Measurements from ENCODE around the gene ZNF668. TPM values are rescaled to one million over a fixed set of nuclear protein-coding genes. Genes with fewer than 3 reads are reported as not detected.
A peak's percentile ranks its signal among the peaks of the same experiment; 100 is the strongest.

Gene ZNF668
- total and polyA plus RNA-seq, 2 of the 13 experiments (the other 11 are each of a cell fraction or from before 2014, with no cell fraction given): 3.8 to 9.8 TPM

DNA sequence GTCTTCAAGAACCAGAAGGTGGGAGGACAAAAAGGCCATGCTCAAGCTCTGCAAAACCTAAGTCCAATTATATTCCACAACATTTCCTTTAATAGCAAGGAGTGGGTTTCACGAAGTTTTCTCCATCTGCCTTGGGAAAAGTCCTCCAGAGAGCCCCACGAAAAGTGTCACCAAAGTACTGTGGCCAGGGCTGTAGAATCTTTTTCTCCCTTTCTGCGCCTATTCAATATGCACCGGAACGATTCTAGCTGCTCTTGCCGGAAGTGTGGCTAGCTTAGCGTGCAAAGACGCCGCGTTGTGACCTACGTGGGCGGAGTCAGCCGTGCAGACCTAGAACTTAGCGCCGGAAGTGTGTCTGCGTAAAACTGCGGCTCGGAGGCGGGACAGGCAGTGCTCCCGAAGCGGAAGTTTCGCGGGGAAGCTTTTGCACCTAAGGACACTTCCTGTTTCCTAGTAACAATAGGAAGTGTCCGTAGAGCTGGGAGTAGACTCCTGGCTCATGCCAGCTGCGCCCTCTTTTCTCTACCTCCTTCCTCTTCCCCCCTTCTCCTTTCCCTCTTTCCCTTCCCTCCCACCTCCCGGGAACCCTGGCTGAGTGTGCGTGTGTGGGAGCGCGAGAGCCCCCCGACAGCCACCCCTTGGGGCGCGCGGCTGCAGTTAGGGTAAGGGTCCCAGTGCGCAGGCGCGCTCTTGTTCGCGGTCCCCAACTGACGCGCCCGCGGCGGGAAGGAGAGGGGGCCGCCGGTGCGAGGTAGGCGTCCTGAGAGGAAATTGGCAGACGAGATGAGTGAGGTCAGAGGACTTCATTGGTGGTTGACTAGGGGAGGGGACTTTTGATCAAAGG is at the start of gene ZNF668, which contains the start of gene ZNF646 (continued):
- peak; percentile 71 for TF ChIP-seq CCAR2 (optimal IDR thresholded peaks at IDR 0.05; ENCODE audit: low read depth, low read length)
- TF ChIP-seq HNF4G (IDR thresholded peaks at IDR 0.05; ENCODE audit: borderline replicate concordance, low read depth, low read length): peak; percentile 62; the same call in 1 of the 2 replicates
- no peak for TF ChIP-seq HNF4G (CRISPR knock-in tag; IDR thresholded peaks at IDR 0.05; ENCODE audit: borderline replicate concordance, low read depth)
- TF ChIP-seq, protein P1, sequence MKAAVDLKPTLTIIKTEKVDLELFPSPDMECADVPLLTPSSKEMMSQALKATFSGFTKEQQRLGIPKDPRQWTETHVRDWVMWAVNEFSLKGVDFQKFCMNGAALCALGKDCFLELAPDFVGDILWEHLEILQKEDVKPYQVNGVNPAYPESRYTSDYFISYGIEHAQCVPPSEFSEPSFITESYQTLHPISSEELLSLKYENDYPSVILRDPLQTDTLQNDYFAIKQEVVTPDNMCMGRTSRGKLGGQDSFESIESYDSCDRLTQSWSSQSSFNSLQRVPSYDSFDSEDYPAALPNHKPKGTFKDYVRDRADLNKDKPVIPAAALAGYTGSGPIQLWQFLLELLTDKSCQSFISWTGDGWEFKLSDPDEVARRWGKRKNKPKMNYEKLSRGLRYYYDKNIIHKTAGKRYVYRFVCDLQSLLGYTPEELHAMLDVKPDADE (CRISPR knock-in tag; IDR thresholded peaks at IDR 0.05): 0 out of 2 replicates have a peak, but pooled peaks have one; percentile 49
- TF ChIP-seq HNRNPLL (IDR thresholded peaks at IDR 0.05; ENCODE audit: low read depth, low read length, poor library complexity, severe bottlenecking): peak; percentile 90
- no peak for TF ChIP-seq ZNF329 (CRISPR knock-in tag; IDR thresholded peaks at IDR 0.05; ENCODE audit: low read depth)
- no peak; the same call in 1 of the 2 replicates for TF ChIP-seq EED (CRISPR knock-in tag; IDR thresholded peaks at IDR 0.05)
- TF ChIP-seq GZF1 (CRISPR knock-in tag; IDR thresholded peaks at IDR 0.05): no peak; the same call in 1 of the 2 replicates
- TF ChIP-seq, protein P2, sequence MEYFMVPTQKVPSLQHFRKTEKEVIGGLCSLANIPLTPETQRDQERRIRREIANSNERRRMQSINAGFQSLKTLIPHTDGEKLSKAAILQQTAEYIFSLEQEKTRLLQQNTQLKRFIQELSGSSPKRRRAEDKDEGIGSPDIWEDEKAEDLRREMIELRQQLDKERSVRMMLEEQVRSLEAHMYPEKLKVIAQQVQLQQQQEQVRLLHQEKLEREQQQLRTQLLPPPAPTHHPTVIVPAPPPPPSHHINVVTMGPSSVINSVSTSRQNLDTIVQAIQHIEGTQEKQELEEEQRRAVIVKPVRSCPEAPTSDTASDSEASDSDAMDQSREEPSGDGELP (IDR thresholded peaks at IDR 0.05; ENCODE audit: borderline replicate concordance, low read depth): no peak
- TF ChIP-seq ZNF616 (CRISPR knock-in tag; IDR thresholded peaks at IDR 0.05; ENCODE audit: low read depth): no peak
- TF ChIP-seq ZNF326 (CRISPR knock-in tag; IDR thresholded peaks at IDR 0.05; ENCODE audit: borderline replicate concordance): no peak
- TF ChIP-seq, protein P3, sequence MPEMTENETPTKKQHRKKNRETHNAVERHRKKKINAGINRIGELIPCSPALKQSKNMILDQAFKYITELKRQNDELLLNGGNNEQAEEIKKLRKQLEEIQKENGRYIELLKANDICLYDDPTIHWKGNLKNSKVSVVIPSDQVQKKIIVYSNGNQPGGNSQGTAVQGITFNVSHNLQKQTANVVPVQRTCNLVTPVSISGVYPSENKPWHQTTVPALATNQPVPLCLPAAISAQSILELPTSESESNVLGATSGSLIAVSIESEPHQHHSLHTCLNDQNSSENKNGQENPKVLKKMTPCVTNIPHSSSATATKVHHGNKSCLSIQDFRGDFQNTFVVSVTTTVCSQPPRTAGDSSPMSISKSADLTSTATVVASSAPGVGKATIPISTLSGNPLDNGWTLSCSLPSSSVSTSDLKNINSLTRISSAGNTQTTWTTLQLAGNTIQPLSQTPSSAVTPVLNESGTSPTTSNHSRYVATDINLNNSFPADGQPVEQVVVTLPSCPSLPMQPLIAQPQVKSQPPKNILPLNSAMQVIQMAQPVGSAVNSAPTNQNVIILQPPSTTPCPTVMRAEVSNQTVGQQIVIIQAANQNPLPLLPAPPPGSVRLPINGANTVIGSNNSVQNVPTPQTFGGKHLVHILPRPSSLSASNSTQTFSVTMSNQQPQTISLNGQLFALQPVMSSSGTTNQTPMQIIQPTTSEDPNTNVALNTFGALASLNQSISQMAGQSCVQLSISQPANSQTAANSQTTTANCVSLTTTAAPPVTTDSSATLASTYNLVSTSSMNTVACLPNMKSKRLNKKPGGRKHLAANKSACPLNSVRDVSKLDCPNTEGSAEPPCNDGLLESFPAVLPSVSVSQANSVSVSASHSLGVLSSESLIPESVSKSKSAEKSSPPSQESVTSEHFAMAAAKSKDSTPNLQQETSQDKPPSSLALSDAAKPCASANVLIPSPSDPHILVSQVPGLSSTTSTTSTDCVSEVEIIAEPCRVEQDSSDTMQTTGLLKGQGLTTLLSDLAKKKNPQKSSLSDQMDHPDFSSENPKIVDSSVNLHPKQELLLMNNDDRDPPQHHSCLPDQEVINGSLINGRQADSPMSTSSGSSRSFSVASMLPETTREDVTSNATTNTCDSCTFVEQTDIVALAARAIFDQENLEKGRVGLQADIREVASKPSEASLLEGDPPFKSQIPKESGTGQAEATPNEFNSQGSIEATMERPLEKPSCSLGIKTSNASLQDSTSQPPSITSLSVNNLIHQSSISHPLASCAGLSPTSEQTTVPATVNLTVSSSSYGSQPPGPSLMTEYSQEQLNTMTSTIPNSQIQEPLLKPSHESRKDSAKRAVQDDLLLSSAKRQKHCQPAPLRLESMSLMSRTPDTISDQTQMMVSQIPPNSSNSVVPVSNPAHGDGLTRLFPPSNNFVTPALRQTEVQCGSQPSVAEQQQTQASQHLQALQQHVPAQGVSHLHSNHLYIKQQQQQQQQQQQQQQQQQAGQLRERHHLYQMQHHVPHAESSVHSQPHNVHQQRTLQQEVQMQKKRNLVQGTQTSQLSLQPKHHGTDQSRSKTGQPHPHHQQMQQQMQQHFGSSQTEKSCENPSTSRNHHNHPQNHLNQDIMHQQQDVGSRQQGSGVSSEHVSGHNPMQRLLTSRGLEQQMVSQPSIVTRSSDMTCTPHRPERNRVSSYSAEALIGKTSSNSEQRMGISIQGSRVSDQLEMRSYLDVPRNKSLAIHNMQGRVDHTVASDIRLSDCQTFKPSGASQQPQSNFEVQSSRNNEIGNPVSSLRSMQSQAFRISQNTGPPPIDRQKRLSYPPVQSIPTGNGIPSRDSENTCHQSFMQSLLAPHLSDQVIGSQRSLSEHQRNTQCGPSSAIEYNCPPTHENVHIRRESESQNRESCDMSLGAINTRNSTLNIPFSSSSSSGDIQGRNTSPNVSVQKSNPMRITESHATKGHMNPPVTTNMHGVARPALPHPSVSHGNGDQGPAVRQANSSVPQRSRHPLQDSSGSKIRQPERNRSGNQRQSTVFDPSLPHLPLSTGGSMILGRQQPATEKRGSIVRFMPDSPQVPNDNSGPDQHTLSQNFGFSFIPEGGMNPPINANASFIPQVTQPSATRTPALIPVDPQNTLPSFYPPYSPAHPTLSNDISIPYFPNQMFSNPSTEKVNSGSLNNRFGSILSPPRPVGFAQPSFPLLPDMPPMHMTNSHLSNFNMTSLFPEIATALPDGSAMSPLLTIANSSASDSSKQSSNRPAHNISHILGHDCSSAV (CRISPR knock-in tag; IDR thresholded peaks at IDR 0.05; ENCODE audit: borderline replicate concordance): 0 out of 2 replicates have a peak, but pooled peaks have one; percentile 55
- TF ChIP-seq ZNF441 (CRISPR knock-in tag; IDR thresholded peaks at IDR 0.05; ENCODE audit: borderline replicate concordance): peak; percentile 35; the same call in 1 of the 2 replicates
- TF ChIP-seq ZNF350 (CRISPR knock-in tag; IDR thresholded peaks at IDR 0.05; ENCODE audit: borderline replicate concordance, low read depth): peak; percentile 92
- peak; percentile 24; the same call in 1 of the 2 replicates for TF ChIP-seq ZNF567 (CRISPR knock-in tag; IDR thresholded peaks at IDR 0.05; ENCODE audit: borderline replicate concordance)
- TF ChIP-seq ZSCAN21 (CRISPR knock-in tag; IDR thresholded peaks at IDR 0.05; ENCODE audit: borderline replicate concordance): peak; percentile 51; the same call in 1 of the 2 replicates

Data from HepG2 (cell line).